Sciatic nerve (tissue), 2 donors: Measurements from ENCODE around the gene GINS2. TPM values are rescaled to one million over a fixed set of nuclear protein-coding genes. Genes with fewer than 3 reads are reported as not detected.

ENCODE experiments used
- ATAC-seq: fragments of 200-7000 bp; cut with Tn5 transposase; one replicate; pipeline ENCODE4 v1.9.1; 2020; ENCODE audit warnings: mild to moderate bottlenecking, moderate library complexity
- DNase-seq: peaks from one replicate; pipeline ENCODE4 v3.0.0-alpha.2; 2020; ENCODE audit warnings: low spot score
- intact Hi-C: fragments of 100-400 bp; cut with DNase I; formaldehyde crosslinking; loops from one replicate; pipeline ENCODE4 v1.14.2; 2022
- total RNA-seq: library from RNA; stranded (reverse); fragmentation: NEBNext Ultra II Directional; extraction: Animal tissue kit (Norgen Biotek cat#: 25700); gene quantifications from one replicate; pipeline ENCODE4 v1.2.1, GENCODE V29; 2021
- donor health status: DM: no; HTN: no; CAD: no.
- donor health status: DM: no; HTN: no; CAD: no.

Gene GINS2
- total RNA-seq, 1 donor from 2014 or later = 1.3 TPM

GRCh38 chr16:85675251-85675874 is 13.4 kb downstream of the GINS2 start:
- no peak for ATAC-seq
- DNase-seq = no peak
- intact Hi-C loops = no loop called here

GRCh38 chr16:85674828-85675227 is 13.9 kb downstream of the GINS2 start:
- ATAC-seq = no peak
- DNase-seq = no peak
- intact Hi-C loops = no loop called here

- DNase-seq = no peak
- intact Hi-C loops = no loop called here
- ATAC-seq = no peak
These were observed 14.4 kb downstream of the GINS2 start for GRCh38 chr16:85674418-85674755.

GRCh38 chr16:85673529-85674417 is 15.0 kb downstream of the GINS2 start:
- intact Hi-C loops = no loop called here
- DNase-seq (no peak), ATAC-seq (peak; percentile 73)

DNA sequence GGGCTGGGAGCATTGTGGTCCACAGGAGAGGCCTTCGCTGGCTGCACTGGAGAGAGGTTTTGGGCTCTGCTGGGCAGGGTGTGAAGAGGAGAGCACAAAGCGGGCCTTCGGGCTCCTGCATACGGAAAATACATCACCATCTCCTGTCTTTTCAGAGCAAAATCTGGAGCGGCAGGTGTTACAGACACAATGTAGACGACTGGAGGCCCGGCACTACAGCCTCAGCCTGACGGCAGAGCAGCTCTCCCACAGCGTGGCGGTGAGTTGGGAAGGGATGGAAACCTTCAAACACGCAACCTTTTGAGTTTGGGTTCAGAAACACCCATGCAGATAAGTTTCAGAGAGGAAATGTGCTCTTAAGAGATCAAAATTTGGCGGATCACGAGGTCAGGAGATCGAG is 17.9 kb downstream of the GINS2 start:
- DNase-seq = no peak
- intact Hi-C loops = no loop called here
- ATAC-seq = no peak

DNA sequence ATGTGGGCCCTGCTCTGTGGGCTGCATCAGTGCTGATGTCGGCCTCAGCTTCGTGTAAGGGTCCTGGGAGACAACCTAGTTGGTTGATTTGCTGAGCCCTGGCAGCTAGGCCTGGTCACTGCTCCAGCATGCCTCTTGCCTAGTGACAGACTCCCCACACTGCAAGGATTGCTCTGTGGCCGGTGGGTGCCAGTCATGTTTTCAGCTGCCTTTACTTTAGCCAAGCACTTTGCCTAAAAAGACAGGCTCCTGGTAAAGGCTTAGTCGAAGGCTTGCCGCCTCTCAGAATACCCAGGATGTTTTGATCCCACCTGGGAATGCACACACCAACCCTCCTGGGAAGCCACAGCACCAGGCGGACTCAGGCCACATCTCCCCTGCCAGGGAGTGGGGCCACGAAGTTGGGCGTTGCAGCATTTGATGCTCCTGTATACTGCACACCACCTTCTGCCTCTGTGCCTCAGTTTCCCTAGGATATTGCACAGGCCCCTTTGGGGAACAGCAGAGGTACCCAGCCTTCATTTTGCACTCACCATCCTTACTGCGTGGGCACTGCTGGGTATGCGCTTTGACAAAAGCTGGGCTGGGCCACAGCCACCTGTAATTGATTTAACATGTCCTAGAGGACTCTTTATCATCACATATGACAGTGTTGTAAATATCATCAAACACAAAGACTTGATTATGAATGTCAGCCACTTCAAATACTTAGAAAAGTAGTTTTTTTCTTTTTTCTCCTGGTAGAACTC is 19.9 kb downstream of the GINS2 start:
- DNase-seq = no peak
- intact Hi-C loops = loop anchor here (5.0 kb wide), 1 partner anchor 252 kb away; no protein-coding TSS in a partner anchor
- no peak for ATAC-seq

- intact Hi-C loops = loop anchor here (5.0 kb wide), 1 partner anchor 251 kb away; no protein-coding TSS in a partner anchor
- DNase-seq (no peak), ATAC-seq (no peak)
These were observed 20.8 kb downstream of the GINS2 start for GRCh38 chr16:85667841-85668413.

GRCh38 chr16:85667261-85667660 is 21.5 kb downstream of the GINS2 start:
- DNase-seq (no peak), ATAC-seq (no peak)
- intact Hi-C loops = loop anchor here (5.0 kb wide), 1 partner anchor 250 kb away; no protein-coding TSS in a partner anchor

DNA sequence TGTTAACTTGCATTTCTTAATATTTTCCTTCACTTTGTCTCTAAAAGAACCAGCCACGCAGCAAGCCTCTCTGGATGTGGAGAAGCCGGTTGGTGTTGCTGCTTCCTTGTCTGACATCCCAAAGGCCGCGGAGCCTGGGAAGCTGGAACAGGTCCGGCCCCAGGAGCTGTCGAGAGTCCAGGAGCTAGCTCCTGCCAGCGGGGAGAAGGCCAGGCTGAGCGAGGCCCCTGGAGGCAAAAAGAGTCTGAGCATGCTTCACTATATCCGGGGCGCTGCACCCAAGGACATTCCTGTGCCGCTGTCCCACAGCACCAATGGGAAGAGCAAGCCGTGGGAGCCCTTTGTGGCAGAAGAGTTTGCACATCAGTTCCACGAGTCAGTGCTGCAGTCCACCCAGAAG is 22.8 kb downstream of the GINS2 start:
- DNase-seq (no peak), ATAC-seq (no peak)
- intact Hi-C loops = loop anchor here (5.0 kb wide), 1 partner anchor 249 kb away; no protein-coding TSS in a partner anchor

DNA sequence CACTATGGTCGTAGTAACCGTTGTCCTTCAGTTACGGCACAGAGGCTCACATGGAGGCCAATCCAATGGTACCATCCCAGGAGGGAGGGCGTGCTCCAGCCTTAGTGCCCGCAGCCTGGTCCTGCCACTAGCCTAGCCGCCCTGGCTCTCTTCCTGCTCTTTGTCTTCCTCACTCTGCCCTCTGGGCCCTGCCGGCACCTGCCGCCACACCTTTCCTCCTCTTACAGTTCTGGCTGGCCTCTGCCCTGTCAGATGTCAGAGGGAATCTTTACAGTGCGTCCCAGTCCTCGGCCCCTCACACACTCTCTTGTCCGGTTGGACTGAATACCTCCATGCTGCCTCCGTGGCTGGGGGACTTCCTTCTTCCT is 23.4 kb downstream of the GINS2 start:
- intact Hi-C loops = loop anchor here (5.0 kb wide), 1 partner anchor 248 kb away; no protein-coding TSS in a partner anchor
- DNase-seq (no peak), ATAC-seq (no peak)

DNA sequence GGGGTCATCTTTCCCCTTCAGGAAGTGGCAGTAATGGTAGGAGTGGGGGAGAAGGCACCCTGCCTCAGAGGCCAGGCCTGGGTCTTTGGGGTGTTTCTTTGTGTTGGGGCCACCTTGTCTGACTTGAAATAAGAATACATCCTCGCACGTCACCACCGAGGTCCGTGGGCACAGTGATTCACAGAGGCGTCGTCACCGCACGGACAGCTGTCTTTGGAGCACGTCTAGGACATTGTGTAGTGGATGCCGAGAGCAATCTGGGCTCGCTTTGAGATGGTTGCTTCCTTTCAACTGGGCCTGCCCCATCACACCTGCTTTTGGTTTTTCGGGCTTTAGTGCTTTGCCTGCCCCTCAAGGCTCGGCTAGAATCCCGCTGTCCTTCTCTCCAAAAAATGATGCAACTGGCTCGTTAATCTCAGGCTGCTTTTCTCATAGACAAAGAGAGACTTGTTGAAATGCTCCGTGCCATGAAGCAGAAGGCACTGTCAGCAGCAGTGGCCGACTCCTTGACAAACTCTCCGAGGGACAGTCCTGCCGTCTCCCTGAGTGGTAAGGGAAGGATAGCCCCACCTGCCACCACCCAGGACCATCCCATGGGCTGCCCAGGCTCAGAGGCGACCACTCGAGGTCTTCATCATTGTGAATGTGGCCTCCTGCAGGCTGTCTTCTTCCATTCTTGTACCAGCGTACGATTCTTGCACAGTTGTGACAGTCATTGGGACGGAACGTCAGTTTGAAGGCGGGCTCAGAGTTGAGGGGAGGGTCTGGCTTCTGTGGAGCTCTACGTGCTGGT is 24.0 kb downstream of the GINS2 start:
- no peak for DNase-seq
- intact Hi-C loops = loop anchor here (5.0 kb wide), 1 partner anchor 247 kb away; no protein-coding TSS in a partner anchor
- no peak for ATAC-seq

DNA sequence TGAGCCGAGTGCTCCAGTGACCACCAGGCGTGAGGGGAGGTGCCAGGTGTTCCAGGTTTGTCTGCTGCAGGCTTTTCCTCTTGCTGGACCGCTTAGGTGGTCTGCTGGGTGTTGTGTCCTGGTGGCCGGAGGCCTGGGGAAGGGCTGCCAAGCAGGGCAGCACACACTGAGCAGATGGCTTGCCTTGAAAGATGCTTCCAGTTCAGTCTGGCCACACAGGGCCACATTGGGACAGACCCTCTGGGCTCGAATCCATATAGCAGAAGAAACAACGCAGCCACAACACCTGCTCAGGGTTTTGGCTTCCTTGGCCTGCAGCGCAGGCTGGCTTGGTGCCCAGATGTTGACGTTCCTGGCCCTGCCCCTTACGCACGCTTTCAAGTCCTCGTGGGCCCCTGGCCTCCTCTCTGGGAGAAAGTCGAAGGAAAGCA is 24.8 kb downstream of the GINS2 start:
- intact Hi-C loops = no loop called here
- ATAC-seq = peak; percentile 23
- no peak for DNase-seq

DNA sequence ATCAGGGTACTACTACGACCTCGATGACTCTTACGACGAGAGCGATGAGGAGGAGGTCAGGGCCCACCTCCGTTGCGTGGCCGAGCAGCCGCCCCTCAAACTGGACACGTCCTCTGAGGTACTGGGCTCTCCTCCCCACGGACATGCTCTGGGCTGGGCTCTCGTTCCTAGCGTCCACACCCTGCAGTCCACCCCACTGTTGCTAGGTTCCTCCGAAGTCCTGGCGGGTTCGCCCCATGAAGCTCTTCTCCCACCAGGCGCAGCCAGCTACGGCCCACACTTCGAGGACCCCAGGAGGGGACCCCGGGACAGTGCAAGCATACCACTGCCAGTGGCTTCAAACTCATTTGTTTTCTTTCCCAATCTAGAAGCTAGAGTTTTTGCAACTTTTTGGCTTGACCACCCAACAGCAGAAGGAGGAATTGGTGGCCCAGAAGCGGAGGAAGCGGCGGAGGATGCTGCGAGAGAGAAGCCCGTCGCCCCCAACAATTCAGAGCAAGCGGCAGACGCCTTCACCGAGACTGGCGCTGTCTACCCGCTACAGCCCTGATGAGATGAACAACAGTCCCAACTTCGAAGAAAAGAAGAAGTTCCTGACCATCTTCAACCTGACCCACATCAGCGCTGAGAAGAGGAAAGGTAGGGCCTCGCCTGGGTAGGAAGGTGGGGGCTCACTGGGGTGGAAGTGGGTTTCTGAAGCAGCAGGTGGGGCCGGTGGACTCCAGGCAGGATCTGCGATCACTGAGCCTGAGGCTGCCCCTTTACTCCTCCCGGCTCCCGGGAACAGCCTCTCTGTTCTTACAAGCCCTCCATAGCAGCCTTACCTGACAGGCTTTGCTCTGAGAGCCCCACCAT is 25.6 kb downstream of the GINS2 start:
- no peak for ATAC-seq
- no peak for DNase-seq
- intact Hi-C loops = no loop called here

GRCh38 chr16:85662482-85662812 is 26.3 kb downstream of the GINS2 start:
- intact Hi-C loops = no loop called here
- DNase-seq (no peak), ATAC-seq (no peak)

DNA sequence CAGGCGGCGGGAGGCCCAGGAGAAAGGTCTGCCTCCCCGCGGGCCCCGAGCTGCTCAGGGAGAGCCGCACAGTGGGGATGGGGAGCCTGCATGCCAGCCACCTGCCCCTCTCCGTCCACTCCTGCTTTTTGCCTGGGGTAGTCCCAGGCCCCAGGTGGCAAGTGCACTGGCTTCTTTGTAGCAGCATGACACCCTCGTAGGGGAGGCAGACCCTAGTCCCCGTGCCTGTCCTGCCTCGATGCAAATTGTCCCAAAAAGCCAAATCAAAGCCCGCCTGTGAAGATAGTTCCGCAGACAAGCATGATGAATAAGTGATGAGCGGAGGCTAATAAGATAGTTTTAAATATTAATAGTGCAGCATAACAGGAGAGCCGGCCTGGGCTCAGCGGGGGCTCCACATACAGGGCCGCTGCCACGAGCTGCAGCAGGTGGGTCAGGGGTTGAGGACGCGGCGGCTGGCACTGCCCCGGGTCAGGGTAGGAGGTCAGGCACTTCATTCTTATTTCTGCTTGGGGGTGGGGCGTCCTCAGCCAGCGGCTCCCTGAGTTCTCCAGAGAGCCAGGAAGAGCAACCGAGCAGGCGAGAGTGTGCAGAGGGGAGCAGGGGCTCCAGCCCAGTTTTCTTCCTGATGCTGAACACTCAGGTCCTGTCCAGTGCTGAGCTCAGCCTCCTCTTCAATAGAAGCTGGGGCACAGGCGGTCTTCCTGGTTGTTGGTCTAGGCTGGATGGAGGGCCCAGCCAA is 26.8 kb downstream of the GINS2 start:
- intact Hi-C loops = no loop called here
- DNase-seq = no peak
- no peak for ATAC-seq

DNA sequence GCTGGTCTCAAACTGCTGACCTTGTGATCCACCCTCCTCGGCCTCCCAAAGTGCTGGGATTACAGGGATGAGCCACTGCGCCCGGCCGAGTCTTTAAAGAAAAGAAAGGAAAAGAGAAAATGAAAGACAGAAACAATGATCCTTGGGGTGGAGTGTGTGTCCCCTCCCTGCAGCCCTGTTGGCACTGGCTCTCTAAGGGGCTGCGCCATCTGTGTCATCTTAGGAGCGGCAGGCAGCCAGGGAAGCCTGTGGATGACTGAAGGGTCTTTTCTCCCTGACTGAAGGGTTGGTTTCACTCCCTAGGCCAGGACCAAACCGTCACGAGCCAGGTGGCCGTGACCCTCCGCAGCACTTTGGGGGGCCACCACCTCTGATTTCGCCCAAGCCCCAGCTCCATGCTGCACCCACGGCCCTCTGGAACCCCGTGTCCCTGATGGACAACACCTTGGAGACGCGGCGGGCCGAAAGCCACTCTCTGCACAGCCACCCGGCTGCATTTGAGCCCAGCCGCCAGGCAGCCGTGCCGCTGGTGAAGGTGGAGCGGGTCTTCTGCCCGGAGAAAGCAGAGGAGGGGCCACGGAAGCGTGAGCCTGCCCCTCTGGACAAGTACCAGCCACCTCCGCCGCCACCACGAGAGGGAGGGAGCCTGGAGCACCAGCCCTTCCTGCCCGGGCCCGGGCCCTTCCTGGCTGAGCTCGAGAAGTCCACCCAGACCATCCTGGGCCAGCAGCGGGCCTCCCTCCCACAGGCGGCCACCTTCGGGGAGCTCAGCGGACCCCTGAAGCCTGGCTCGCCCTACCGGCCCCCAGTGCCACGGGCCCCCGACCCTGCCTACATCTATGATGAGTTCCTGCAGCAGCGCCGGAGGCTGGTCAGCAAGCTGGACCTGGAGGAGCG is 27.7 kb downstream of the GINS2 start:
- intact Hi-C loops = no loop called here
- ATAC-seq (no peak), DNase-seq (no peak)
